Activated CD8-positive, alpha-beta T cell treated with anti-CD3 and anti-CD28 coated beads for 36 hours (primary cell): ENCODE results near the gene GHRHR. TPM values are rescaled to one million over a fixed set of nuclear protein-coding genes. Genes with fewer than 3 reads are reported as not detected.
A peak's percentile ranks its signal among the peaks of the same experiment; 100 is the strongest.

Experiments
- ATAC-seq: fragments of 200-7000 bp; cut with Tn5 transposase; one replicate; pipeline ENCODE4 v1.10.0; 2021; ENCODE audit warnings: mild to moderate bottlenecking, moderate library complexity
- CTCF ChIA-PET: fragments of 350-600 bp; sonication (Branson Sonifier 250); formaldehyde crosslinking; loops from one replicate; lab custom pipeline; 2021; ENCODE audit warnings: antibody characterized with exemption; lab: Charles Lee
- POLR2A ChIA-PET: fragments of 350-600 bp; sonication (Branson Sonifier 250); formaldehyde crosslinking; loops from one replicate; lab custom pipeline; 2021; ENCODE audit warnings: antibody characterized with exemption; lab: Charles Lee
- DNase-seq: peaks from one replicate; pipeline ENCODE4 v3.0.0-alpha.2; 2020
- H3K27ac Mint-ChIP-seq: one replicate; pipeline ENCODE4 v1.8.0; 2021; ENCODE audit warnings: mild to moderate bottlenecking, mixed read lengths
- H3K27me3 Mint-ChIP-seq: one replicate; pipeline ENCODE4 v1.8.0; 2021; ENCODE audit warnings: mixed read lengths
- H3K36me3 Mint-ChIP-seq: one replicate; pipeline ENCODE4 v1.8.0; 2021; ENCODE audit warnings: low read depth, mixed read lengths
- H3K4me1 Mint-ChIP-seq: one replicate; pipeline ENCODE4 v1.8.0; 2021; ENCODE audit warnings: low read depth, mixed read lengths
- H3K4me3 Mint-ChIP-seq: one replicate; pipeline ENCODE4 v1.8.0; 2021; ENCODE audit warnings: mild to moderate bottlenecking, moderate library complexity, mixed read lengths
- H3K9me3 Mint-ChIP-seq: one replicate; pipeline ENCODE4 v1.8.0; 2021; ENCODE audit warnings: mixed read lengths
- intact Hi-C: fragments of 100-400 bp; cut with micrococcal nuclease; formaldehyde crosslinking; loops from one replicate; pipeline ENCODE4 v1.10.0; 2022
- total RNA-seq, 2 experiments: library from RNA; stranded (reverse); gene quantifications; one replicate each; pipeline ENCODE4 v1.2.3, GENCODE V29; 2021
- TF ChIP-seq, protein P1 (sequence below): fragments of 200-600 bp; IDR thresholded peaks from one replicate; pipeline ENCODE4 v1.8.0; 2022; ENCODE audit warnings: antibody characterized with exemption, mild to moderate bottlenecking

GHRHR gene
- total RNA-seq, 2 experiments from 2014 or later, result not detected

GRCh38 chr7:30973292-30973691 is 9.5 kb downstream of the GHRHR start:
- Mint-ChIP-seq H3K4me1 (no peaks in the 10 kb centered on the region), H3K27ac (no peak overlapping the region), H3K4me3 (no peak overlapping the region), H3K9me3 (no peaks in the 10 kb centered on the region), H3K27me3 (peaks cover 15% of the 10 kb centered on the region), H3K36me3 (no peaks in the 10 kb centered on the region)
- TF ChIP-seq, protein P1, sequence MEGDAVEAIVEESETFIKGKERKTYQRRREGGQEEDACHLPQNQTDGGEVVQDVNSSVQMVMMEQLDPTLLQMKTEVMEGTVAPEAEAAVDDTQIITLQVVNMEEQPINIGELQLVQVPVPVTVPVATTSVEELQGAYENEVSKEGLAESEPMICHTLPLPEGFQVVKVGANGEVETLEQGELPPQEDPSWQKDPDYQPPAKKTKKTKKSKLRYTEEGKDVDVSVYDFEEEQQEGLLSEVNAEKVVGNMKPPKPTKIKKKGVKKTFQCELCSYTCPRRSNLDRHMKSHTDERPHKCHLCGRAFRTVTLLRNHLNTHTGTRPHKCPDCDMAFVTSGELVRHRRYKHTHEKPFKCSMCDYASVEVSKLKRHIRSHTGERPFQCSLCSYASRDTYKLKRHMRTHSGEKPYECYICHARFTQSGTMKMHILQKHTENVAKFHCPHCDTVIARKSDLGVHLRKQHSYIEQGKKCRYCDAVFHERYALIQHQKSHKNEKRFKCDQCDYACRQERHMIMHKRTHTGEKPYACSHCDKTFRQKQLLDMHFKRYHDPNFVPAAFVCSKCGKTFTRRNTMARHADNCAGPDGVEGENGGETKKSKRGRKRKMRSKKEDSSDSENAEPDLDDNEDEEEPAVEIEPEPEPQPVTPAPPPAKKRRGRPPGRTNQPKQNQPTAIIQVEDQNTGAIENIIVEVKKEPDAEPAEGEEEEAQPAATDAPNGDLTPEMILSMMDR, result no peak
- intact Hi-C loops, result no loop called here
- ATAC-seq (no peak), DNase-seq (no peak)
- ChIA-PET CTCF (interaction anchor here (0.9 to 6.8 kb wide), 8 partner anchors 8 to 172 kb away, joined by 3 to 33 read pairs (median 4); no protein-coding TSS in a partner anchor), POLR2A (interaction anchor here (1.2 kb wide), 1 partner anchor 12 kb away, joined by 3 read pairs; no protein-coding TSS in a partner anchor)

DNA sequence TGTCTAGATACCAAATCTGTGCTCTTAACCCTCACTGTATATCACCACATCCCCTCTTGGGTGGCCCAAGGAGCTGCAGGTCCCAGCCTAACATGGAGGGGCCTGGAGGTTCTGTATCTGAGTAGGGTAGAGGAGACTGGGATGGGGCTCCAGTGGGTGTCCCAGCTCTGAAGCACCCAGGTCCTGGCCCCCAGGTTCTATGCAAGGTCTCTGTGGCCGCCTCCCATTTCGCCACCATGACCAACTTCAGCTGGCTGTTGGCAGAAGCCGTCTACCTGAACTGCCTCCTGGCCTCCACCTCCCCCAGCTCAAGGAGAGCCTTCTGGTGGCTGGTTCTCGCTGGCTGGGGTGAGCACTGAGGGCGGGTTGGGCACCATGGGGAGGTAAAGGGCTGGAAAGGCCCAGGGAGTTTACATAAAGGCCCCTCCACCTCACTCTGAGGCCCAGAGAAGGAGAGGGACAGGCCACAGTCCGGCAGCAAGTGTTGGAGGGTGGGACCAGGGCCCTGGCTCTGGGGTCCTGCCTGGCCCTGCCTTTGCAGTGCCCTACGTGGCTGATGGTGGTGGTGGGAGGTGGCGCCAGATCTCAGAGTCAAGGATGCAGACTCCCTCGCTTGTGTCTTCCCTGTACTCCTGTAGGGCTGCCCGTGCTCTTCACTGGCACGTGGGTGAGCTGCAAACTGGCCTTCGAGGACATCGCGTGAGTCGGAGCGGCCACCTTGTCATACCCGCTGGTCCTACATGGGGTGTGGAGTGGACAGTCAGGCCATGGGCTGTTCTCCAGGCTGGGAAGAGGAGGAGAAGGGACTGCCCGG is 10.2 kb downstream of the GHRHR start:
- TF ChIP-seq, protein P1, result no peak
- CTCF ChIA-PET, result interaction anchor here (0.9 to 6.8 kb wide), 8 partner anchors 10 to 173 kb away, joined by 3 to 33 read pairs (median 4); no protein-coding TSS in a partner anchor
- H3K36me3 Mint-ChIP-seq, result no peaks in the 10 kb centered on the region
- no peaks in the 10 kb centered on the region for H3K4me1 Mint-ChIP-seq
- H3K27ac Mint-ChIP-seq, result no peak overlapping the region
- no peak for DNase-seq
- peaks cover 19% of the 10 kb centered on the region for H3K27me3 Mint-ChIP-seq
- no peak overlapping the region for H3K4me3 Mint-ChIP-seq
- no peaks in the 10 kb centered on the region for H3K9me3 Mint-ChIP-seq
- ATAC-seq, result no peak
- intact Hi-C loops, result no loop called here
- POLR2A ChIA-PET, result interaction anchor here (1.2 kb wide), 1 partner anchor 11 kb away, joined by 3 read pairs; no protein-coding TSS in a partner anchor

GRCh38 chr7:30974605-30975255 is 11.0 kb downstream of the GHRHR start:
- TF ChIP-seq, protein P1, result peak; percentile 71
- ATAC-seq, result peak; percentile 97
- ChIA-PET CTCF (interaction anchor here (0.9 to 6.8 kb wide), 7 partner anchors 9 to 175 kb away, joined by 3 to 33 read pairs (median 3); no protein-coding TSS in a partner anchor), POLR2A (interaction anchor here (1.2 kb wide), 1 partner anchor 11 kb away, joined by 3 read pairs; no protein-coding TSS in a partner anchor)
- Mint-ChIP-seq H3K36me3 (no peaks in the 10 kb centered on the region), H3K27ac (peak overlapping the region; percentile 18), H3K4me3 (no peak overlapping the region), H3K27me3 (peaks cover 19% of the 10 kb centered on the region), H3K4me1 (no peaks in the 10 kb centered on the region), H3K9me3 (no peaks in the 10 kb centered on the region)
- intact Hi-C loops, result loop anchor here (5.0 kb wide), 1 partner anchor 172 kb away; no protein-coding TSS in a partner anchor
- peak; percentile 84 for DNase-seq

GRCh38 chr7:30975256-30975899 is 11.6 kb downstream of the GHRHR start:
- H3K36me3 Mint-ChIP-seq, result no peaks in the 10 kb centered on the region
- CTCF ChIA-PET, result interaction anchor here (1.1 to 6.8 kb wide), 4 partner anchors 8 to 176 kb away, joined by 3 to 33 read pairs (median 28); no protein-coding TSS in a partner anchor
- intact Hi-C loops, result loop anchor here (5.0 kb wide), 1 partner anchor 173 kb away; no protein-coding TSS in a partner anchor
- H3K27ac Mint-ChIP-seq, result no peak overlapping the region
- POLR2A ChIA-PET, result no interaction called here
- peaks cover 19% of the 10 kb centered on the region for H3K27me3 Mint-ChIP-seq
- H3K4me1 Mint-ChIP-seq, result no peaks in the 10 kb centered on the region
- no peak for ATAC-seq
- TF ChIP-seq, protein P1, result no peak
- DNase-seq, result no peak
- no peaks in the 10 kb centered on the region for H3K9me3 Mint-ChIP-seq
- H3K4me3 Mint-ChIP-seq, result no peak overlapping the region
